Spleen (tissue), 11 donors: ENCODE measurements around the gene NPEPL1. TPM values are rescaled to one million over a fixed set of nuclear protein-coding genes. Genes with fewer than 3 reads are reported as not detected.

Experiments
- DNase-seq: peaks from one replicate; pipeline ENCODE4 v3.0.0-alpha.2; 2020
- H3K27ac ChIP-seq, 8 donors: fragments of 200-600 bp; sonication (generic) in 7 of 8; 1 replicate in 4 of 8; 2 replicates in 4 of 8; pipeline versions ENCODE4 v1.5.0 to v1.8.0; 2016 to 2021; ENCODE audit warnings: inconsistent platforms in 4 of 8, mild to moderate bottlenecking in 4 of 8, moderate library complexity in 1 of 8
- H3K27me3 ChIP-seq, 7 donors: fragments of 200-600 bp; sonication (generic) in 6 of 7; replicated peaks in 1 of 7; 1 replicate in 4 of 7; 2 replicates in 3 of 7; pipeline versions ENCODE4 v1.5.0 to v1.8.0; 2016 to 2021; ENCODE audit warnings: inconsistent platforms in 3 of 7, mild to moderate bottlenecking in 1 of 7
- H3K36me3 ChIP-seq, 6 donors: fragments of 200-600 bp; sonication (generic) in 5 of 6; 1 replicate in 4 of 6; 2 replicates in 2 of 6; pipeline versions ENCODE4 v1.5.0 to v1.8.0; 2016 to 2021; ENCODE audit warnings: inconsistent platforms in 2 of 6
- H3K4me1 ChIP-seq, 6 donors: fragments of 200-600 bp; sonication (generic) in 5 of 6; 1 replicate in 3 of 6; 2 replicates in 3 of 6; pipeline versions ENCODE4 v1.5.0 to v1.8.0; 2016 to 2021; ENCODE audit warnings: inconsistent platforms in 3 of 6
- H3K4me3 ChIP-seq, 8 donors: fragments of 200-600 bp; sonication (generic) in 7 of 8; 1 replicate in 4 of 8; 2 replicates in 4 of 8; pipeline versions ENCODE4 v1.5.0 to v1.8.0; 2016 to 2021; ENCODE audit warnings: inconsistent platforms in 4 of 8, mild to moderate bottlenecking in 4 of 8, moderate library complexity in 2 of 8
- H3K9me3 ChIP-seq, 8 donors: fragments of 200-600 bp; sonication (generic) in 7 of 8; 1 replicate in 4 of 8; 2 replicates in 4 of 8; pipeline versions ENCODE4 v1.5.0 to v1.8.0; 2016 to 2021; ENCODE audit warnings: inconsistent platforms in 4 of 8
- POLR2A ChIP-seq, 3 donors: fragments of 450-650 bp; IDR thresholded peaks; one replicate each; pipeline ENCODE4 v1.5.1; 2017; ENCODE audit warnings: antibody characterized with exemption in 3 of 3, mild to moderate bottlenecking in 1 of 3
- POLR2AphosphoS5 ChIP-seq, 3 donors: sonication (generic); formaldehyde crosslinking; IDR thresholded peaks; one replicate each; pipeline ENCODE4 v1.5.1; 2017; ENCODE audit warnings: antibody characterized with exemption in 3 of 3
- WGBS, 5 donors: extraction: QIAGEN DNeasy Blood & Tissue Kit in 3 of 5; methylation state at CpG; one replicate each; pipeline versions ENCODE4 v1.1.5 to v1.1.7; 2013 to 2018; 5-methylcytosine and 5-hydroxymethylcytosine counted together
- intact Hi-C: fragments of 100-400 bp; cut with DNase I; formaldehyde crosslinking; loops from one replicate; pipeline ENCODE4 v1.15.0; 2023; ENCODE audit warnings: low total_unique reads
- polyA plus RNA-seq, 3 donors: library from polyadenylated mRNA; stranded (reverse); fragments of 200-250 nt; gene quantifications; one replicate each; pipeline ENCODE4 v1.2.1, GENCODE V29; 2013
- total RNA-seq, 7 donors: library from RNA; depleted of rRNA in 3 of 7; stranded (reverse); fragments of >200 nt in 3 of 7; fragmentation: NEBNext Ultra II Directional in 4 of 7; extraction: Animal tissue kit (Norgen Biotek cat#: 25700) in 4 of 7; gene quantifications; one replicate each; pipeline versions ENCODE4 v1.1.0 to v1.2.1, GENCODE V29; 2016 to 2021
- TF ChIP-seq, protein P1 (sequence below), 11 experiments: fragments of 200-600 bp in 7 of 11; fragments of 450-650 bp in 4 of 11; sonication (generic) in 4 of 11; IDR thresholded peaks in 8 of 11; conservative IDR thresholded peaks in 3 of 11; 1 replicate in 7 of 11; 2 replicates in 4 of 11; pipeline versions ENCODE4 v1.4.0 to v1.8.0; 2016 to 2021; ENCODE audit warnings: antibody characterized with exemption in 11 of 11, inconsistent platforms in 4 of 11, mild to moderate bottlenecking in 1 of 11
- donor health status: healthy with polysubstance abuse.
- donor health status: DM: no; HTN: no; CAD: no; lungs with moderate emphysema.
- donor health status: DM: no; HTN: no; CAD: no.
- donor health status: Bipolar disorder and iron deficiency.
- donor health status: healthy.
- donor health status: DM: no; HTN: no; CAD: no.
- donor health status: DM: yes; HTN: yes; CAD: no.

The NPEPL1 gene
- total and polyA plus RNA-seq, 10 donors, result 19.3 to 61.7 (median 56.2) TPM

- Histone ChIP-seq H3K36me3 (peaks cover 3 to 97% (median 41%) of the 10 kb centered on the region in 6 donors), H3K27ac (no peak overlapping the region), H3K27me3 (no peaks in the 10 kb centered on the region), H3K9me3 (no peaks in the 10 kb centered on the region), H3K4me3 (no peak overlapping the region), H3K4me1 (peaks cover 0 to 56% (median 13%) of the 10 kb centered on the region in 6 donors)
- DNase-seq, result no peak
- 80 to 93% (median 88%) methylated on average over 7 of the region's 7 CpGs for WGBS, 5 donors
- intact Hi-C loops, result no loop called here
- TF ChIP-seq, protein P1, sequence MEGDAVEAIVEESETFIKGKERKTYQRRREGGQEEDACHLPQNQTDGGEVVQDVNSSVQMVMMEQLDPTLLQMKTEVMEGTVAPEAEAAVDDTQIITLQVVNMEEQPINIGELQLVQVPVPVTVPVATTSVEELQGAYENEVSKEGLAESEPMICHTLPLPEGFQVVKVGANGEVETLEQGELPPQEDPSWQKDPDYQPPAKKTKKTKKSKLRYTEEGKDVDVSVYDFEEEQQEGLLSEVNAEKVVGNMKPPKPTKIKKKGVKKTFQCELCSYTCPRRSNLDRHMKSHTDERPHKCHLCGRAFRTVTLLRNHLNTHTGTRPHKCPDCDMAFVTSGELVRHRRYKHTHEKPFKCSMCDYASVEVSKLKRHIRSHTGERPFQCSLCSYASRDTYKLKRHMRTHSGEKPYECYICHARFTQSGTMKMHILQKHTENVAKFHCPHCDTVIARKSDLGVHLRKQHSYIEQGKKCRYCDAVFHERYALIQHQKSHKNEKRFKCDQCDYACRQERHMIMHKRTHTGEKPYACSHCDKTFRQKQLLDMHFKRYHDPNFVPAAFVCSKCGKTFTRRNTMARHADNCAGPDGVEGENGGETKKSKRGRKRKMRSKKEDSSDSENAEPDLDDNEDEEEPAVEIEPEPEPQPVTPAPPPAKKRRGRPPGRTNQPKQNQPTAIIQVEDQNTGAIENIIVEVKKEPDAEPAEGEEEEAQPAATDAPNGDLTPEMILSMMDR (IDR thresholded peaks at IDR 0.05 in 8 of 11, conservative IDR thresholded peaks at IDR 0.05 in 3 of 11), result no peak
- TF ChIP-seq POLR2A (IDR thresholded peaks at IDR 0.05), result no peak
- TF ChIP-seq POLR2AphosphoS5 (IDR thresholded peaks at IDR 0.05), result no peak
These were observed 25.9 kb upstream of the NPEPL1 start for GRCh38 chr20:58666702-58667101.

DNA sequence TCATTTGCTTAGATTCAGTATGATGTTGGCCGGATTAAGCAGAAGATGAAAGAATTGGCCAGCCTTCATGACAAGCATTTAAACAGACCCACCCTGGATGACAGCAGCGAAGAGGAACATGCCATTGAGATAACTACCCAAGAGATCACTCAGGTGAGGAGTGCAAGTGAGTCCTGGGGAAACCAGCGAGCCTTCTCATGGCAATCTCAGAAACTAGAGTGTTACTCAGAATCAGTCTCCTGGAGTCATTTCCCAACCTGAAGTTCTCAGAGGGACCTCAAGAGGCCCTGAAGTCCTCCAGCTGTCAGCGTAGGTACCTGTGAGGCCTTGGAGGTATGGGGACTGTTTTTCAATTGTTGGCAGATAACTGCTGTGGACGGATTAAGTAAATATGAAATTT, 24.6 kb upstream of the NPEPL1 start:
- Histone ChIP-seq H3K27ac (no peak overlapping the region), H3K27me3 (no peaks in the 10 kb centered on the region), H3K36me3 (peaks cover 3 to 98% (median 45%) of the 10 kb centered on the region in 6 donors), H3K4me3 (no peak overlapping the region), H3K9me3 (no peaks in the 10 kb centered on the region), H3K4me1 (peaks cover 0 to 43% (median 7%) of the 10 kb centered on the region in 6 donors)
- TF ChIP-seq POLR2AphosphoS5 (IDR thresholded peaks at IDR 0.05) (no peak), POLR2A (IDR thresholded peaks at IDR 0.05) (no peak)
- TF ChIP-seq, protein P1 (IDR thresholded peaks at IDR 0.05 in 8 of 11, conservative IDR thresholded peaks at IDR 0.05 in 3 of 11), result no peak
- intact Hi-C loops, result no loop called here
- no peak for DNase-seq
- 89 to 96% (median 95%) methylated on average over 5 of the region's 5 CpGs for WGBS, 5 donors

DNA sequence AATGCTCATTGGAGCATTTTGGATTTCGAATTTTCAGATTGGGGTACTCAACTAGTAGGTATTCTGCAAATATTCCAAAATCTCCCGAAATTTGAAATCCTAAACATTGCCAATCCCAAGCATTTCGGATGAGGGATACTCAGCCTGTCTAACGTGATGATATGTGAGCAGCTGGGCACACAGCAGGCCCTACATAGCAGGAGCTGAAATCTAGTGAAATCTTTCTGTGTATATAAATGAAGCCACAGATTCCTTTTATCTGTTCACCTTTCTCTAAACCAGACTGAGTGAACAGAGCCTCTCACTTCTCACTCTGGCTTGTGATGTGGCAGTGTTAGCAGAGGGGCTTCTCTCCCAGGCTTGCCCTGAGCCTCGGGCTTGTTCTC, 23.7 kb upstream of the NPEPL1 start:
- Histone ChIP-seq H3K9me3 (no peaks in the 10 kb centered on the region), H3K4me1 (peaks cover 0 to 36% (median 7%) of the 10 kb centered on the region in 6 donors), H3K27ac (no peak overlapping the region), H3K27me3 (no peaks in the 10 kb centered on the region), H3K36me3 (peaks cover 3 to 98% (median 54%) of the 10 kb centered on the region in 6 donors), H3K4me3 (no peak overlapping the region)
- no peak for DNase-seq
- 89 to 96% (median 93%) methylated on average over 5 of the region's 5 CpGs for WGBS, 5 donors
- TF ChIP-seq POLR2A (IDR thresholded peaks at IDR 0.05) (no peak), POLR2AphosphoS5 (IDR thresholded peaks at IDR 0.05) (no peak)
- TF ChIP-seq, protein P1 (IDR thresholded peaks at IDR 0.05 in 8 of 11, conservative IDR thresholded peaks at IDR 0.05 in 3 of 11), result no peak
- intact Hi-C loops, result no loop called here

DNA sequence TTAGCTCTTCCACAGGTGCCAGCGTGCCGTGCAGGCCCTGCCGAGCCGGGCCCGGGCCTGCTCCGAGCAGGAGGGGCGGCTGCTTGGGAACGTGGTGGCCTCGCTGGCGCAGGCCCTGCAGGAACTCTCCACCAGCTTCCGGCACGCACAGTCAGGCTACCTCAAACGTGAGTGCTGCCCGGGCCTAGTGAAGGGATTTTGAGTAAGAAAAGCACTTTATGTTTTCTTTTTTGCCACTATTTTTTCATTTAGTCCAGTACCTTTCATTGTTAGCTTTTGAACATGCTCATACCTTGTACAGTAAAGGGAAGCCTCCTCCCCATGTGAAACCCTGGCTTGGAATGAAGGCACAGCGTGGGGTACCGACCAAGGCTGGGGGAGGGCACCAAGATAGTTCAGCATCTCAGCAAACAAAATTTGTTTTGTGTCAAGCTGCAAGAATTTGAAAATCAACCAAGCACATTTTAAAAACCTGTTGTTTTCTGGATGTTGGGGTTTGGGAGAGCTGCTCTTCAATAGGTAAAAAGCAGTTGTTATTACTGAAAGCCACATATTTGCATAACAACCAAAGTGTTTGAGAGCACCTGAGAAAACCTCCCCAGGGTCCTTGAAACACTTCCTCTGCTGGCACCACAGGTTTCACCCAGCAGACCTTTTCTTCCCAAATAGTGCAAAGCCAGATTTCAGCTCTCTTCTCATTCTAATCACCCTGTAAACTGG, 23.2 kb upstream of the NPEPL1 start:
- H3K27ac ChIP-seq, result no peak overlapping the region
- H3K36me3 ChIP-seq, result peaks cover 3 to 98% (median 57%) of the 10 kb centered on the region in 6 donors

More for the DNA sequence above, 23.2 kb upstream of the NPEPL1 start:
- intact Hi-C loops, result no loop called here
- H3K9me3 ChIP-seq, result no peaks in the 10 kb centered on the region
- H3K27me3 ChIP-seq, result no peaks in the 10 kb centered on the region
- peaks cover 0 to 31% (median 7%) of the 10 kb centered on the region in 6 donors for H3K4me1 ChIP-seq
- H3K4me3 ChIP-seq, result no peak overlapping the region
- TF ChIP-seq, protein P1 (IDR thresholded peaks at IDR 0.05 in 8 of 11, conservative IDR thresholded peaks at IDR 0.05 in 3 of 11), result no peak
- TF ChIP-seq POLR2AphosphoS5 (IDR thresholded peaks at IDR 0.05), result peak in 1 of 3 donors; percentile 63
- no peak for DNase-seq
- 80 to 94% (median 85%) methylated on average over 16 of the region's 16 CpGs for WGBS, 5 donors
